Measurements from ENCODE around the gene KNG1. TPM values are rescaled to one million over a fixed set of nuclear protein-coding genes. Genes with fewer than 3 reads are reported as not detected.

KNG1 gene
- total and polyA plus RNA-seq, 10 of the 15 experiments (the other 5 are each of a cell fraction or from before 2014, with no cell fraction given): 0.21 TPM; not detected in 9

GRCh38 chr3:186724911-186725310 lies 7.8 kb downstream of the KNG1 start:
- H3K4me2 ChIP-seq (ENCODE audit: control insufficient read depth, insufficient read depth): no peak overlapping the region
- ChIA-PET POLR2A (no interaction called here), SMC1A (ENCODE audit: uncharacterized antibody, unreplicated experiment) (no interaction called here), CTCF (no interaction called here), RAD21 (ENCODE audit: unreplicated experiment) (no interaction called here)
- no peak overlapping the region for H3K27ac ChIP-seq (ENCODE audit: control insufficient read depth, insufficient read depth)
- no peak overlapping the region for H3K9ac ChIP-seq (ENCODE audit: control insufficient read depth, insufficient read depth, low read length)
- no peaks in the 10 kb centered on the region for H3K36me3 ChIP-seq (ENCODE audit: control insufficient read depth in 2 of 2, insufficient read depth in 2 of 2, low read length in 1 of 2)
- H3K9me3 ChIP-seq (replicated peaks; ENCODE audit: control insufficient read depth, insufficient read depth, low read length): no peaks in the 10 kb centered on the region
- H4K20me1 ChIP-seq (ENCODE audit: control insufficient read depth, insufficient read depth): no peaks in the 10 kb centered on the region
- in situ Hi-C loops (cut with MboI): no loop called here
- 71% methylated on average over 12 of the region's 12 CpGs for WGBS (ENCODE audit: insufficient coverage, insufficient replicate concordance, low lambda C conversion rate, missing lambda C conversion rate)
- no peak for ATAC-seq
- H3K27me3 ChIP-seq (replicated peaks in 1 of 2; ENCODE audit: control insufficient read depth in 2 of 2, insufficient read depth in 2 of 2, low read length in 1 of 2): no peaks in the 10 kb centered on the region; a peak in 2 of 4 replicates
- no TSS peak for BruUV-seq (replicated peaks)
- H3K4me3 ChIP-seq: no peak overlapping the region
- no peak for TF ChIP-seq ESRRA (IDR thresholded peaks at IDR 0.05; ENCODE audit: low read length)
- intact Hi-C loops (cut with micrococcal nuclease; ENCODE audit: unreplicated experiment): no loop called here
- H3K79me2 ChIP-seq (ENCODE audit: control insufficient read depth, insufficient read depth, low read length): no peaks in the 10 kb centered on the region
- H3K4me1 ChIP-seq (ENCODE audit: control insufficient read depth, insufficient read depth, low read length): no peaks in the 10 kb centered on the region
- H2AFZ ChIP-seq (ENCODE audit: control insufficient read depth, low read depth, low read length): no peak overlapping the region
- no peak for FAIRE-seq
- DNase-seq (ENCODE audit: low read depth, low spot score): no peak

- CTCF ChIA-PET: interaction anchor here (0.6 kb wide), 1 partner anchor 1186 kb away, joined by 3 read pairs; no protein-coding TSS in a partner anchor
These were observed 15.1 kb downstream of the KNG1 start for GRCh38 chr3:186732169-186732766.

More at GRCh38 chr3:186732169-186732766, 15.1 kb downstream of the KNG1 start:
- Histone ChIP-seq H3K9me3 (replicated peaks; ENCODE audit: control insufficient read depth, insufficient read depth, low read length) (no peaks in the 10 kb centered on the region), H3K27ac (ENCODE audit: control insufficient read depth, insufficient read depth) (no peak overlapping the region), H3K9ac (ENCODE audit: control insufficient read depth, insufficient read depth, low read length) (no peak overlapping the region), H3K4me1 (ENCODE audit: control insufficient read depth, insufficient read depth, low read length) (no peaks in the 10 kb centered on the region), H2AFZ (ENCODE audit: control insufficient read depth, low read depth, low read length) (no peak overlapping the region), H3K36me3 (ENCODE audit: control insufficient read depth in 2 of 2, insufficient read depth in 2 of 2, low read length in 1 of 2) (no peaks in the 10 kb centered on the region), H4K20me1 (ENCODE audit: control insufficient read depth, insufficient read depth) (no peaks in the 10 kb centered on the region), H3K27me3 (replicated peaks in 1 of 2; ENCODE audit: control insufficient read depth in 2 of 2, insufficient read depth in 2 of 2, low read length in 1 of 2) (no peaks in the 10 kb centered on the region; a peak in 2 of 4 replicates), H3K79me2 (ENCODE audit: control insufficient read depth, insufficient read depth, low read length) (no peaks in the 10 kb centered on the region), H3K4me3 (no peak overlapping the region), H3K4me2 (ENCODE audit: control insufficient read depth, insufficient read depth) (no peak overlapping the region)
- ChIA-PET RAD21 (ENCODE audit: unreplicated experiment) (no interaction called here), SMC1A (ENCODE audit: uncharacterized antibody, unreplicated experiment) (no interaction called here), POLR2A (no interaction called here)
- intact Hi-C loops (cut with micrococcal nuclease; ENCODE audit: unreplicated experiment) (no loop called here), in situ Hi-C loops (cut with MboI) (no loop called here)
- ATAC-seq (no peak), FAIRE-seq (no peak), DNase-seq (ENCODE audit: low read depth, low spot score) (no peak)
- BruUV-seq (replicated peaks): no TSS peak
- WGBS (ENCODE audit: insufficient coverage, insufficient replicate concordance, low lambda C conversion rate, missing lambda C conversion rate): 65% methylated on average over 4 of the region's 4 CpGs
- TF ChIP-seq SPI1 (IDR thresholded peaks at IDR 0.05; ENCODE audit: borderline replicate concordance, insufficient read depth, low read depth, low read length) (peak; percentile 29; the same call in 1 of the 2 replicates), ASH2L (IDR thresholded peaks at IDR 0.05; ENCODE audit: borderline replicate concordance, low read depth) (no peak), SIX5 (IDR thresholded peaks at IDR 0.05; ENCODE audit: low read depth, low read length, severe bottlenecking) (no peak)

All from GM12878 (cell line).